ENCODE data around the gene NECTIN1. TPM values are rescaled to one million over a fixed set of nuclear protein-coding genes. Genes with fewer than 3 reads are reported as not detected.

NECTIN1 gene
- total RNA-seq, 1 donor from 2014 or later: 29.9 TPM

DNA sequence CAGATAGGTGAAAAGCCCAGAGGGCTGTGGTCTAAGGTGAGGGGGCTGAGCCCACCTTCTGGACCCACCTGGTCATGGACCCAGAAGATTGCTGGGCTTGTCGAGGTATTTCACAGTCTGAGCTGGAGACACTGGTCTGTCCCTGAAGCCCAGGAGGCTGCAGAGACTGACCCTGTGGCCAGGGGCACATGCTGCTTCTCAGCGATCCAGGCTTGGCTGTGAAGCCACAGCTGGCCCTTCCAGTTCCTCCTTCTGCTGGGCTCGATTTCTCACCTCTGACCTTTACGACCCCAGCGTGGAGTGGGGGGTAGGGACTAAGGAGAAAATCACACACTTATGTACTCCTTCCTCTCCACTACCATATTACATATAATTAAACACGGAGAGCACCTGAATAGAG is 88.5 kb downstream of the NECTIN1 start:
- DNase-seq: no peak

DNA sequence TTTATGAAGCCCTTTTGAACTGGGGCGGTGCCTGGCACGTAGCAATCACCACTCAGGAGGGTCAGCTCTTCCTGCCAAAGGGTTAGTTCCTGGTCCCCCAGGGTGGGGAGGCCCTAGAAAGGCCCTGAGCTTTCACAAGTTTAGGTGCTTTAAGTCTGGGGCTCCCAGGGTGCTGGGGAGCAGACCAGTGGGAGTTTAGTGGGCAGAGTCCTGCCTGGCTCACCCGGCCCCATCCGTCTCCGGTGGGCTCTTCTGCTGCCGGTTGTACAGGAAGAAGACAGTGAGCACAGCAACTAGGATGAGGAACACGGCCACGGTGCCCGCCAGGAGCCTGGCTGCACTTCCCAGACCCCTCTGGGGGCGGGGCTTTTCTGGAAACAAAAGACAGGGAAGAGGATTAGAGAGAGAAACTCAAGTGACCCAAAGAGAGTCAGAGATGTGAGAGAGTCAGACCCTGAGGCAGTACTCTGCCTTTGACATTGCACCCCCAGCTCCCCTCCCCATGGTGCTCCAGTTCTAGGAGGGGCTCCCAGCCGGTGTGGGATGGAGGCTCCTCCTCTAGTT is 89.3 kb downstream of the NECTIN1 start:
- DNase-seq: no peak

DNA sequence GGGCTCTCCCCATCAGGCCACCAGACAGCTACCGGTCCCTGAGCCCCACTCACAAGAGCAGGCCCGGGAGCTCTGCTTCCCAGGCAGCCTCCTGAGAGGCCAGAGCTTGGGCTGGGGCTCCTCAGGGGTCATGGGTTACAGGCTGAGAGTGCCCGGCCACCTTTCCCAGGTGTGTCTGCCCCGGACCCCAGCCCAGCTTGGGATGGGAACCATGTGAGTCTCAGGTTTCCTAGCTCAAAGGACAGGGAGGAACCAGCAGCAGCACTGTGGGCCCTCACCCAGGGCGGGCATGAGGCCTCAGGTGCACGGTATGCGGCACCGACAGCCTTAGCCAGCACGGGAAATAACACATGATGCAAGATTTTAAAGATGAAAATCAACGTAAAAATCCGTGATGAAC is 90.1 kb downstream of the NECTIN1 start:
- no peak for DNase-seq

DNA sequence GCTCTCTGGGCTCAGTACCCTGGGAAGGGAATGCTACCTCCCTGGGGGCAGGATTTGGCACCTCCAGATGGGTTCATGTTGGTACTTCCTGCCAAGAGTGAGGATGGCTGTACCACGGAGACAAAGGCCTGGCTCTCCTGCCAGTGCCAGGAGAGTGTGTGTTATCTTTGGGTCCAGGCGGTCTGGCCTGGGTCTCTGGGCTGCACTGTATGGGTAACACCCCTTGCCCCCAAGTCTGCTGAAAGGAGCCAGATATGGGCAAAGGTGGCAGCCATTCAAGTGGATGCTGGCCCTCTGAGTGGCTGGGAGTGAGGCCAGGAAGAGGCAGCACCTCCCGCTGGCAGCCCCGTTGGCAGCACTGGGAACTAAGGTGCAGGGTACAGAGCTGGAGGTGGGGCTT is 91.5 kb downstream of the NECTIN1 start:
- no peak for DNase-seq

DNA sequence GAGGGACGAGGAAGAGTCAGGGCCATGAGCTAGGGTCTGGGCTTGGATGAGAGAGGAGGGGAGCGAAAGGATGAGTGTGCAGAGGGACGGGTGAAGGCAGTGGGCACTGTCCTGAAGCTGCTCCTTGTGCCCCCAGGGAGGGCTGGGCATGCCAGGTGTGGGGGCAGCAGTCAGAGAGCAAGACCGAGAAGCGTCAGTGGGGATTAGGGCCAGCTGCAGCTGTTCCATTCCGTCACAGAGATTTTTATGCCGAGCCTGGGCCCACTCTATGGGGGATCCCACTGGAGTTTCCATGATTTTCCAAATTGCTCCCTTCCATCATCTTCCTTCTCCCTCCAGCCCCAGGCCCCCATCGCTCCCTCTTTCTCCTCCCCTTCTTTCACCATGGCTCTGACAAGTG is 93.2 kb downstream of the NECTIN1 start:
- DNase-seq: no peak

DNA sequence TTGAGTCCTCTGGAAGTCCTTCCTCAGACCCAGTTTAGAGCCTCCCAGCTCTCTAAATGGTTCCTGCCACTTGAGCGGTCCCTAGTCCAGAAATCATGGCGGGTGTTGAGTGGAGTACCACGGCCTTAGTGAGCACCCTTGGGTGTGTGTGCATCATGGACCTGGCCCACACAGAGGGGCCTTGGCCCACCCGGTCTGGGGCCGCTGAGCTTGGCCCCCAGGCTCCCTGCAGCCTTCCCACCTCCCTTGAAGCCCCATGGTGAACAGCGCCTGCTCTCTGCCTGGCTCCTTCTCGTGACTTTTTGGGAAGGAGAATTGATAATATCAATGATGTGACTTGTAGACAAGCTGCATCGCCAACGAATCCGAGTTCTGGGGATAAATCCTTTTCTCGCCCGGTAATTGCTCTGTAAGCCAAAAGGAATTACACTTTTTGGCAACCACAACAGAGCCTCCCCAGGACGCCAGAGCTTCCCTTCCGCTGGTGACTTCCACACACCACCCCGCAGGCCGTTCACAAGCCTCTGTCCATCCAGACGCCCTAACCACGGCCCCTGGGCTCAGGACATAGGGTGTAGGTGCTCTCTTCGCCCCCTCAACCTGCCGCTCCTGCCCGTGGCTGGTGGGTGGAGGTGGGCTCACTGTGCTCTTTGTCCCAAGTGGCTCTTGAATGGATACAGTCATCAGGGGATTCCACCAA is 93.8 kb downstream of the NECTIN1 start:
- DNase-seq: no peak

DNA sequence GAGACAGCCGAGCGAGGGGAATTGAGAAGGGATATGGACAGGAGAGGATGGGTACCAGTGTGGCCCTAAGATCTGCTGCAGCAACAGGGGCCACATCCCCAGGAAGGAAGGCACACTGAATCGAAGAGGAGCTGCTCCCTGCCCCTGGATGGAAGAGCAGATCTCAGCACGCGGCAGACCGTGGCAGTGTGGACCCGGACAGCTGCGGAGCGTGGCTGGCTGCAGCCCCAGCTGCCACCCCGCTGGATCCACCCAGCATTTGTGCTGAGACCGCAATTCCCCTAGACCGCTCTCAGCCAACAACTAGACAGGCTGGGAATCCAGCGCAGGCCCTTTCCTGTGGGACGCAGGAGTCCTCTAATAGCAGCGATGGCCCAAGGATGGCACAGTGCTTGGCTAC is 94.7 kb downstream of the NECTIN1 start:
- DNase-seq: no peak

DNA sequence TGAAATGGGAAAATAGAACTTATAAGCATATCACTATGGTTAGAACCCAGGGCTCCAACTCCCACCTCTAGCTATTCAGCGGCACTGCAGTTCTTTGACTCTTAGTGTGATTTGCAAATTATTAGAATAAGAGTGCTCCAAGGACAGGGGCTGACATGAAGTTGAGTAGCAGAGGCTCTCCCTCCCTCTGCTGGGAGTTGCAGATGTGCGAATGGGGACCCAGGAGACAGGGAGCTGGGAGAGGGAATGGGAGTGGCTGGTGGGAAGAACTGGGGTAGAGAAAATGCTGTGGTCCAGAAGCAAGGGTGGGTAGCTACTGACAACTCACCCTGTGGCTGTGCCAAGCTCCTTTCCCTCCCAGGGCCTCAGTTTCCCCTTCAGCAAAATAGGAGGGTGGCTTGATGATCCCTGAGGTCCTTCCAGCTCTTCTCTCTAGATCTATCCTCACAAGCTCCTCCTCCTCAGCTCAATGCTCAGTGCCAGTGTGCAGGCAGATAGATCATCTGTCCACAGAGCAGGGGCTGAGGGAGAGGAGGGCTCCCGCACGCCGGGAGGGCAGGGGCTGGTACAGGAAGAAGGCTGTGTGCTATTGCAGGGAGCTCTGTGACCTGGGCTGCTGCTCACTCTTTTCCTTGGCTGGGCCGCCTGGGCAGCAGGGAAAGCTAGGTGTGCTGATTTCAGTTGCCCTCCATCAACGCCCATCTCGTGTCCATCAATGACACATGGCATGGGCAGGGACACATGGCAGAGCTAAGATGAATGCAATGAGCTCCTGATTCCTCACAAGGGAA is 99.0 kb downstream of the NECTIN1 start:
- DNase-seq: no peak

DNA sequence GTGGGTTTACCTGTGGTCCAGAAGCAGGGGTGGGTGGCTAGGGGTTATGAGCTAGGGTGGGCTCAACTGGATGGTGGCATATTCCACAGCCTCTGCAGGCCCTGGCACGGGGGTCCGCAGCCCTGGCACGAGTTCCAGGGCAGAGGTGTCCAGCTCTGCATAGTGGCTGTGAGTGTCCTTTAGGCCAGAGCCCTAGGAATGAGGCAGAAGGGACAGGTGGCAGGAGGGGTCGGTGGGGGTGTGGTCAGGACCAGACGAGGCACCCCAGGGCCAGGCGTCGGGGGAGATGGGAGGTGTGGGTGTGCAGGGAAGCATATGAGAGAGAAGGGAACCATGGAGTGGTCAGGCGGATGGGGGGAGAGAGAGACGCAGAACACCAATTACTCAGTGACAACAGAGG is 99.9 kb downstream of the NECTIN1 start:
- DNase-seq: no peak

DNA sequence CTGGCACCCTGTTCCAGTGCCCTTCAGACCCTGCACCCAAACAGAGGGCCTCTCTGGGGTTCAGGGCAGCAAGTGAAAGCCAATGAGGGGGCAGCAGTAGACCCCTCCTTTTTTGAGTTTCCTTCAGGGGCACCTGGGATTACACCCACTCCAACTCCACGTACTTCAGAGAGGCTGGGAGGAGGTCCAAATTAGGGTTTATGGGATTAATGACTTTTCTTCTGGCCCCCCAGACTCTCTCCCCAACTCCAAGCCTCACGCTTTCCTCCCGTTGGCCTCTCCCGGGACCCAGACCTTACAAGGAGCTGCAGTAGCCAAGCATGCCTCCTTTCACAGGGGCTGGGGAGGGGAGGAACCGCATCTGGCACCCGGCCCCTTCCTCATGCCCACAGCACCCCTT is 101.7 kb downstream of the NECTIN1 start:
- DNase-seq: no peak

DNA sequence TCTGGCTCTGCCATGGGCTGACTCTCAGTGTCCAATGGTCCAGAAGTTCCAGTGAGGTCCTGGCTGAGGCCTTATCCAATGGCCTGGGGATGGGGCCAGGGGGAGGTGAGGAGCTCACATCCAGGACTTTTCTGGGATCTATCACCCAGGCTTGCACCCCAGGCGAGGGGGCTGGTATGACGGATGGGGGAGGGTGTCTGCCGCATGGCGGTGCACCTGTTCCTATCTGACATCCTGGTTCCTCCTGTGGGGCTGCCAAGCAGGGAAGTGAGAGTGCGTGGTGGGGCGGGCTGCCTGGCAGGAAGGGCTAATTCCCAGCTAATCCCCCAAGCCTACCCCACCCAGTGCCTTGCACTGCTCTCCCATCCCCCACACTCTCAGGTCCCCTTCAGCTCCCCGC is 102.1 kb downstream of the NECTIN1 start:
- DNase-seq: no peak

DNA sequence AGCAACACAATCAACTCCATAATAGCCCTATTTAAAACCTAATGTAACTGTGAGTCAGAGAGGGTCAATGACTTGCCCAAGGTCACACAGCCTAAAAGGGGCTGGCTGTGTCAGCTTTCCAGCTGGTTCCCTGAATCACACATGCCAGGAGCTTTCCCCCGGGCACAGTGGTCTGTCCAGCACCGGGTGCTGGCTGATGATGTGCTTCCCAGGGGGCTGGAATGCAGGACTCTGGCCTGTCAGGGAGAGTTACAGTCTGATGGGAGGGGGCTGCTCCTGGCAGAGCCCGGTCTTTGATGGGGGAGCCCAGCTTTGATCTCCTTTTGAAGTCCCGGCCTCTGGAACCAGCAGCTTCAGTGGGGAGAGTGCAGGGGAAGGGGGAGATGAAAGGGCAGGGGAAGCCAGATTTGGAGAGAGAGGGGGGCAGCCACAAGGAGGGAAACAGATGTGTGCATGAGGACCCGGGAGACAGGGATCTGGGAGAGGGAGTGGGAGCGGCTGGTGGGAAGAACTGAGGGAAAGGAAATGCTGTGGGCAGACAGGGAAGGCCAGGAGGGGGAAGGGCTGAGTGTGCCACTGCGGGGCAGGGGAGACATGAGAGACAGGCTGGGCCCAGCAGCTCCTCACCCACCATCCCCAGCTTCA is 102.7 kb downstream of the NECTIN1 start:
- peak; percentile 9 for DNase-seq

DNA sequence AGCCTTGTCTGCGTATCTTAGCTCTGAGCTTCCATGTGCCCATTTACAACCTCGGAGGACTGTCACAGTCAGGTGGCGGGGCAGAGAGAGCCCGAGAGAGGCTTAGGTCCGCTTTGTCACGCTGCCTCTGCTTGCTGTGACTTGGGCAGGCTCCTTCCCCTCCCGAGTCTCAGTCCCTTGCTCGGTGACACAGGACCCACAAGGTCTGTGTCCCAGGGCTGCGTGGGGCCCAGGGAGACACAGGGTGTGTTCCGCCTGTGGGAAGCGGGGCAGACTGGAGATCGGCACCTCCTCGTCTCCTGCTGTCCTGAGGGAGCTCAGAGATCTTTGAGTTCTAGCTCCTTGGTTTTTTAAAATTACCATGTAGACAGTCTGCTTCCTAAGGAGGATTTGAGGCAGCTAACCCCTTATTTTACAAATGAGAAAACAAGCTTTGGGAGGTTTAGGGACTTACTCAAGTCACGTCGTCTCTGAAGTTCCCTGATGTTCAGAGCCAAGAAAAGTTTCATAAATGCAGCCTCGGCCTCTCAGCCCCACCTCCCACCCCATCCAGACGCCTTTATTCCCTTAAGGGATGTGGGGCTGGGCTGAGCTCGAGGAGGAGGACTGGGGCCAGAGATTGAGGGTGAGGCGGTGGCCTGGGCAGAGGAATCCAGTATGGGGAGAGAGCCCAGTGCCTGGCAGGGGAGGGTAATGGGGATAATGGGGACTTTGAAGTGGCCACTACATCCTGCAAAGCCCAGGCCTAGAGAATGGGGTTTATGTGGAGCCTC is 103.6 kb downstream of the NECTIN1 start:
- DNase-seq: no peak

DNA sequence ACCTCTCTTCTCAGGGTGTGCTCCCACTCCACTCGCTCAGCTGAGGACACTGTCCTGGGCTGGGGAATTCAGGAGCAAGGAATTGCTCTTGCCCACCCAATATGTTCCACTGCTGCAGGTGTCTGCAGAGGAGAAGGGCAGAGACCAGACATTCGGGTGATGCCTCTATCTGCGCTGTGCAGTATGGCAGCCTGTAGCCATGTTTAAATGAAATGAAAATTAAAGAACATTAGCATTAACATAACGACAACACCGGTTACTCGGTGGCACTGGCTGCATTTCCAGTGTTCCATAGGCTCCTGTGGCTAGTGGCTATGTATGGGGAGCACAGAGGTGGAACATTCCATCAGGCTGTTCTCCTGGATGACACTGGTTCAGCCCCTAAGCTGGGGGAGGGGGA is 104.4 kb downstream of the NECTIN1 start:
- no peak for DNase-seq

DNA sequence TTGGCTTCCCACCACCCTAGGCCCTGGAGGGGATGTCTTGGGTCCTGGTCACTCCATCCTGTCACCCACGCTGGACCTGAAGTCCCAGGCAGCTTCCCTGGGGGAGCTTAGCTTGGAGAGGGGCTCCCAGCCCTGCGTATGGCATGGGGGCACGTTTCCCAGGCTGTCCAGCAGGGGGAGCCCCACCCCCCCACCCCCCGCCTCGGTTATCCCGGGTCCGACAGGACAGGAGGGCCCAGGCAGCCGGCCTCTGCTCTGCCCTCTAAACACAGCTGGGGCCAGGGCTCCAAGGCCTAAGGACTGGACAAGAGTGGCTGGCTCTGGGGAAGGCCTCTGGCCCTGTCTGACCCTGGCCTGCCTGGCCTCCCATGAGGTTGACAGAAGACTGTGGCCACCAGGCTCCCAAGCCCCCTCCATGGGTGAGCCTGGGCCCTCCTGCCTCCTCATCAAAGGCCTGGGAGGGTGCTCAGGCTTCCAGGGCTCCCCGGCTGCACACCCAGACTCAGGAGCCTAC is 104.8 kb downstream of the NECTIN1 start:
- no peak for DNase-seq

DNA sequence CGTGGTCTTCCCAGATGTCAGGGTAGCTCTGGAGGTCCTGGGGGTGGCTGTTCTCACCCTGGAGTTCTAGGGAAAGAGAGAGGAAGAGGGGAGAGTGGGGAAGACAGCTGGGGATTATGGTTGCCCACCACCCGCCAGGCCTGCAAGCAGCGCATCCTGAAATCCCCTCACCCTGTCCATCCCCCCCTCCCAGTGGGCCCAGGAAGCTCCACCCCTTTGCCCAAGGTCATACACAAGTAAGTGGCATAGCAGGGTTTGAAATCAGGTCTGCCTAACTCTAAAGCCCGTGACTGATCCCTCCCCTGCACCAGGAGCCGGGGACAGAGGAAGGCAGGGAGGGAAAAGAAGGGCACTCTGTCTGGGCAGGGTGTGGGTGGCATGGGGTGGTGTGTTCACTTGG is 105.3 kb downstream of the NECTIN1 start:
- no peak for DNase-seq

DNA sequence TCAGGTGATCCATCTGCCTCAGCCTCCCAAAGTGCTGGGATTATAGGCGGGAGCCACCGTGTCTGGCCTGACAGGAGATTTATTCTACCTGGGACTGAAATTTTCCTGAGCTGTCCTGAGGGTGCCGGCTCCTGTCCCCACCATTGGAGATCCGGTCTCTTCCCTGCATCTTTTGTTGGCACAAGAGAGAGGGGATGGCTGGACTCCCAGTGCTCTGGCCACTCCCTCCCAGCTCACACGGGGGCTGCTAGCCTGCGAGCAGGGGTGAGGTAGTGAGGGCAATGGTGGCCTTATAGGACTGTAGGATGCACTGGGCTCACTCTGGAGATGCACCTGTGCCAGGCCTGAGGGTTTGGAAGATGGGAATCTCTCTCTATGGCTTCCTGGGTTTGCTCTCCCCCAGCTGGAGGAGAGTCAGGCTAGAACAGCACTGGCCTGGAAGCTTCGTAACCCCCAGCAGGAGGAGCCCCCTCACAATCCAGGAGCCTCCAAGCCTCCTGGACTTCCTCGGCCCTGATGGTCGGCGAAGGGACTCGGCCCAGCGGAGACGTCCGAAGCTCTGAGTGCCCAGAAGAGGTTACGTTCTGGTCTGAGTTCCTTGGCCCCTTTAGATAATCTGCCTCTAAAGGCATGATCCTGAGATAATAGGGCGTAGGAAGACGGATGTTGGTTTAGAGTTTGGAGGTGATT is 106.4 kb downstream of the NECTIN1 start:
- no peak for DNase-seq

DNA sequence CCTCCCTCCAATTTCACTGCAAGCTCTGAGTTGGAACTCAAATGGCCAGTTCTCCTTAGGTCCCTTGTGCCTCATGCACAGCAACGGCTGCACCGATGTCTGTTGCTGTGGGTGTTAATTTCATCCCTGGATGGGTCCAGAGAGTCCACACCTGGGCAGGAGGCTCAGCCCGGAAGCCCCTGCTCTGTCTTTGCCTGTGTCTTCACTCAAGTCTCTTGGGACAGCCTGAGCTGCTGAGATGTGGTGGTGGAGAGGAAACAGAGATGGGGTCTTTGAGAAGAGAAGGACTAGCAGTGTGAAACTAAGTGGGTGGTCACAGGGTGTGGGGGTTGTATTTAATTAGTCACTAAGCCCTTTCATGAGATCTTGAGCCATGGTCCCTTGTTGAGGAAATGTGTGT is 109.3 kb downstream of the NECTIN1 start:
- DNase-seq: no peak

DNA sequence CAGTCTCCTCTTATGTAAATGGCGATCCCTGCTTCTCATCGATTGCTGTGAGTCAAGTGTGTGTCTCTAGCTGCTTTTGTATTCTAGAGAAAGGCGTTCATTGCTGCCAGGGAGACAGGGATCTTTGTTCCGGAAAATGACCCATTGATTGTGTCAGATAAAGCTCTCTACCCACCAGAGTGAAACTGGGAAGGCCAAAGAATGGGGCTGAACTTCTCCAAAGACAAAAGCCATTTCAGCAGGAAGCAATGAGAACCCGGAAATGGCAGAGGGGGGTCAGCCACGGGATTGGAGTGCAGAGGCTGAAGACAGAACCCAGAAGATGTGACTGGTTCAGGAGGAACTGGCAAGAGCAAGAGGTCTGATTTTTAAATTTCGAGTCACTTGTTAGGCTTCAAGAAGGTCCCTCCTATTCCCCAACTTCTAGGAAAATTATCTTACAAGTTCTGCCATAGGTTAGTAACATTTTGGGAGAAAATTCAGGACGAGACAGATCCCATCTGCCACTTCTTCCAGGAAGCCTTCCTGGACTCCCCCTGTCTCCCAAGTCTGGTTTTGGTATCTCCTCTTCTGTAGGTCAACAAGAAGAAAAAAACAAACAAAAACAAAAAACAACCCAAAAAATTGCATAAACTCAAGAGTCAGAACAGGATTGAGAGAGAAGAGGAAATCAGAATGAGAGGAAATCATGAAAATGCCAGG is 110.6 kb downstream of the NECTIN1 start:
- DNase-seq: no peak

DNA sequence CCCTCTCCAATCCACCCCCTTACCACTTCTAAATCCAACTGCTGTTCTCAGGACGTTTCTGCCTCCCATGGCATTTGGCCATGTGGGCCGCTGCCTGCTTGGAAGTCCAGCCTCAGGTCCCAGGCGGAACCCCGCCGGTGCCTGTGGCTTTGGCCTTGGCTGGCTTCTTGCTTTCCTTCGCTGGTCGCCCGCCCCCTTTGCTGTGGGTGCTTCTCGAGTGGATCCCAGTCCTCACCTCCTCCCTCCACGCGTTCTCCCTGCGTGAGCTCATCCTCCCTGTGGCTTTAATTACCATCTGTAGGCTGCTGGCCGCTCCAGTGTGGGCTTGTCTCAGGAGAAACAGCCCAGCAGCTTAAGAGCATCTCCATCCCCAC is 111.7 kb downstream of the NECTIN1 start:
- DNase-seq: no peak

Measured in skin of body (tissue), 2 donors.